Gastroesophageal sphincter (tissue), 4 donors: Measurements from ENCODE around the gene PHF11. TPM values are rescaled to one million over a fixed set of nuclear protein-coding genes. Genes with fewer than 3 reads are reported as not detected.
"Not testable (repeated sequence)": the region's sequence is repeated elsewhere in the genome, so short reads cannot be mapped to it uniquely, and the experiment has no call there.

ENCODE experiments used
- ATAC-seq: fragments of 150-250 bp; one replicate; pipeline ENCODE4 v1.9.1; 2016; ENCODE audit warnings: mild to moderate bottlenecking, moderate library complexity
- H3K27ac ChIP-seq, 4 donors: fragments of 200-600 bp; sonication (generic) in 3 of 4; 1 replicate in 3 of 4; 2 replicates in 1 of 4; pipeline ENCODE4 v1.5.1; 2016 to 2019
- H3K27me3 ChIP-seq: fragments of 200-600 bp; sonication (generic); one replicate; pipeline ENCODE4 v1.5.1; 2019
- H3K36me3 ChIP-seq, 2 donors: fragments of 200-600 bp; sonication (generic); one replicate each; pipeline ENCODE4 v1.5.1; 2019; ENCODE audit warnings: control low read depth in 1 of 2
- H3K4me1 ChIP-seq, 3 donors: fragments of 200-600 bp; sonication (generic); 1 replicate in 2 of 3; 2 replicates in 1 of 3; pipeline ENCODE4 v1.5.1; 2016 to 2019; ENCODE audit warnings: control low read depth in 2 of 3
- H3K4me3 ChIP-seq, 2 donors: fragments of 200-600 bp; sonication (generic); one replicate each; pipeline ENCODE4 v1.5.1; 2019; ENCODE audit warnings: mild to moderate bottlenecking in 1 of 2, moderate library complexity in 1 of 2
- H3K9me3 ChIP-seq, 3 donors: fragments of 200-600 bp; sonication (generic); one replicate each; pipeline ENCODE4 v1.5.1; 2017 to 2019; ENCODE audit warnings: control low read depth in 2 of 3
- CTCF ChIP-seq, 4 experiments: fragments of 200-600 bp in 2 of 4; fragments of 450-650 bp in 2 of 4; sonication (generic) in 1 of 4; IDR thresholded peaks; one replicate each; pipeline ENCODE4 v1.5.1; 2017 to 2019; ENCODE audit warnings: antibody characterized with exemption in 4 of 4, mild to moderate bottlenecking in 2 of 4, moderate library complexity in 2 of 4
- EP300 ChIP-seq: sonication (generic); formaldehyde crosslinking; IDR thresholded peaks from one replicate; pipeline ENCODE4 v1.6.1; 2017; ENCODE audit warnings: antibody characterized with exemption, mild to moderate bottlenecking
- POLR2A ChIP-seq, 2 donors: fragments of 450-650 bp; IDR thresholded peaks; one replicate each; pipeline ENCODE4 v1.6.1; 2017; ENCODE audit warnings: antibody characterized with exemption in 2 of 2, mild to moderate bottlenecking in 2 of 2, moderate library complexity in 1 of 2
- POLR2AphosphoS5 ChIP-seq: sonication (generic); formaldehyde crosslinking; IDR thresholded peaks from one replicate; pipeline ENCODE4 v1.6.1; 2017; ENCODE audit warnings: antibody characterized with exemption
- WGBS, 2 donors: methylation state at CpG; one replicate each; pipeline ENCODE4 v1.1.5; 2018; ENCODE audit warnings: low coverage in 1 of 2; 5-methylcytosine and 5-hydroxymethylcytosine counted together
- total RNA-seq, 4 donors: library from RNA; depleted of rRNA; stranded (reverse); fragments of >200 nt; gene quantifications; one replicate each; pipeline ENCODE4 v1.1.0, GENCODE V29; 2016

PHF11 gene
- total RNA-seq, 4 donors from 2014 or later, result 33.1 to 42.7 (median 38.7) TPM

DNA sequence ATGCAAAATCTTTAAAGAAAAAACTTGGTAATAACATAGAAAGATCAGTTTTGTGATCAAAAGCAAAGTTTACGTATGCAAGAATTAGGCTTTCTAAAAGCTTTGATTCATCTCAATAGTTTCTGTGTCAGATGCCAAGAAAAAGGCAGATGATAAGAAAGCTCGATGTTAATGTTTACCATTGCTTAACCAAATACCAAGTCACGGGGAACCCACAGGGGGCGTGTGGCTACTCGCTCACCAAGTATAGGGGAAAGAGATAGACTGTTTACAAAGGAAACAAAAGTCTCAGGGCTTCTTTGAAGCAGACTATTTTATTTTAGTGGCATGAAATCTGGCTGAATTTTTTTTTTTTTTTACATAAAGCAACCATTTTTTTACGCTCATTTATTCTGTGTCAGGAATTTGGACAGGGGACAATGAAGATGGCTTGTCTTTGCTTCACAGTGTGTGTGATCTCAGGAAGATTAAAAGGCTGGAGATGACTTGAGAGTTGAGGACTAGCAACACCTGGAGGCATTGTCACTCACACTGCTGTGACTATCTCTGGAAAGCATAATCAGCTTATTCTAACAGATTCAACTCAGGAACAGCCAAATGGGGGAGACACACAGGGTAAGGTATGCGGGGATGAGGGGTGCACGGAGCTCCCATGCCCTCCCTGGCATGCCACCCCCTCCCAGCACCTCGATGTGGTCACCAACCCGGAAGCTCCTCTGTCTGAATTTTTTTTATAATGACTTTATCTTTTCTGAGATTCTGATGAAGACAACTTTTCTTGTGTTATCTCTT lies 64.7 kb downstream of the PHF11 start:
- Histone ChIP-seq H3K27ac (no peak overlapping the region), H3K4me1 (no peaks in the 10 kb centered on the region), H3K36me3 (peaks cover 0 to 81% of the 10 kb centered on the region in 2 donors), H3K27me3 (no peaks in the 10 kb centered on the region), H3K9me3 (no peaks in the 10 kb centered on the region), H3K4me3 (no peak overlapping the region)
- ATAC-seq, result no peak
- WGBS, 2 donors, result 51 to 64% methylated on average over 10 of the region's 10 CpGs
- TF ChIP-seq CTCF (IDR thresholded peaks at IDR 0.05), result no peak
- TF ChIP-seq EP300, result no peak
- TF ChIP-seq POLR2A (IDR thresholded peaks at IDR 0.05), result no peak
- TF ChIP-seq POLR2AphosphoS5, result no peak

- Histone ChIP-seq H3K27me3 (no peaks in the 10 kb centered on the region), H3K4me1 (no peaks in the 10 kb centered on the region), H3K36me3 (peaks cover 0 to 80% of the 10 kb centered on the region in 2 donors), H3K27ac (no peak overlapping the region), H3K4me3 (no peak overlapping the region), H3K9me3 (no peaks in the 10 kb centered on the region)
- no peak for ATAC-seq
- TF ChIP-seq POLR2AphosphoS5, result no peak
- TF ChIP-seq POLR2A (IDR thresholded peaks at IDR 0.05), result no peak
- TF ChIP-seq EP300, result no peak
- no peak for TF ChIP-seq CTCF (IDR thresholded peaks at IDR 0.05)
- 50% methylated on average over 2 of the region's 3 CpGs; no CpG with 5 or more reads in 1 of the 2 donors for WGBS, 2 donors
These were observed 65.3 kb downstream of the PHF11 start for GRCh38 chr13:49561062-49561410.

GRCh38 chr13:49563516-49563915 lies 67.8 kb downstream of the PHF11 start:
- WGBS, 2 donors, result 86% methylated on average over 1 of the region's 5 CpGs; no CpG with 5 or more reads in 1 of the 2 donors
- ATAC-seq, result no peak
- H3K9me3 ChIP-seq, result no peaks in the 10 kb centered on the region
- H3K27ac ChIP-seq, result no peak overlapping the region
- H3K36me3 ChIP-seq, result peaks cover 0 to 60% of the 10 kb centered on the region in 2 donors
- no peaks in the 10 kb centered on the region for H3K27me3 ChIP-seq
- TF ChIP-seq POLR2AphosphoS5, result no peak
- no peaks in the 10 kb centered on the region for H3K4me1 ChIP-seq
- no peak overlapping the region for H3K4me3 ChIP-seq

DNA sequence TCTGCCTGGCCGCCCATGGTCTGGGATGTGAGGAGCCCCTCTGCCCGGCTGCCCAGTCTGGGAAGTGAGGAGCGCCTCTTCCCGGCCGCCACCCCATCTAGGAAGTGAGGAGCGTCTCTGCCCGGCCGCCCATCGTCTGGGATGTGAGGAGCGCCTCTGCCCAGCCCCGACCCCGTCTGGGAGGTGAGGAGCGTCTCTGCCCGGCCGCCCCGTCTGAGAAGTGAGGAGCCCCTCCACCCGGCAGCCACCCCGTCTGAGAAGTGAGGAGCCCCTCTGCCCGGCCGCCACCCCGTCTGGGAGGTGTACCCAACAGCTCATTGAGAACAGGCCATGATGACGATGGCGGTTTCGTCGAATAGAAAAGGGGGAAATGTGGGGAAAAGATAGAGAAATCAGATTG lies 69.7 kb downstream of the PHF11 start:
- not testable (repeated sequence) for H3K9me3 ChIP-seq, H3K27me3 ChIP-seq, ATAC-seq, H3K4me3 ChIP-seq, H3K27ac ChIP-seq
- peaks cover 0 to 11% (median 0%) of the 10 kb centered on the region in 3 donors for H3K4me1 ChIP-seq
- WGBS, 2 donors, result no CpG with 5 or more reads among the region's 25 CpGs
- H3K36me3 ChIP-seq, result peaks cover 0 to 40% of the 10 kb centered on the region in 2 donors

DNA sequence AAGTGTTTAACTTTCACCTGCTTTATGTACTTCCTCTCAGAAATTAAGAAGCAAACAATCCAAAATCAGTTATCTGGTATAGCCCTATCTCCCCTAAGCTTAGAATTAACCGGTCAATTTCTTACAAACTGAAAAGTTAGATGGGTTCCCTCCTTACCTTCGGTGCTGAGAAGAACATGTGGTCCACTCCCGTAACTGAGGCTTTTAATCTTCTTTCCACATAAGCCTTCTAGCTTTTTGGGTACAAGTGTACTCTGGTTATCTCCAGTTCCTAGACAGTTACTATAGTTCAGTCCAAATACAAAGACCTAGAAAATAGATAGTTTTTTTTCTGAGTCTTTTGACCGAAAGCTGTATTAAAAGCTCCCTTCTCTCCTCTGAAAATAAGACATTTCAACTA lies 70.7 kb downstream of the PHF11 start:
- no peak for ATAC-seq

More for the DNA sequence above, 70.7 kb downstream of the PHF11 start:
- no peaks in the 10 kb centered on the region for H3K27me3 ChIP-seq
- H3K4me1 ChIP-seq, result peaks cover 0 to 11% (median 0%) of the 10 kb centered on the region in 3 donors
- 97 to 99% methylated on average over 4 of the region's 4 CpGs for WGBS, 2 donors
- TF ChIP-seq POLR2A (IDR thresholded peaks at IDR 0.05) (no peak), EP300 (no peak), POLR2AphosphoS5 (no peak), CTCF (IDR thresholded peaks at IDR 0.05) (no peak)
- peaks cover 0 to 30% of the 10 kb centered on the region in 2 donors for H3K36me3 ChIP-seq
- H3K9me3 ChIP-seq, result no peaks in the 10 kb centered on the region
- H3K4me3 ChIP-seq, result no peak overlapping the region
- H3K27ac ChIP-seq, result no peak overlapping the region
